ENCODE measurements around the gene C10orf90. TPM values are rescaled to one million over a fixed set of nuclear protein-coding genes. Genes with fewer than 3 reads are reported as not detected.

Gene C10orf90
- total RNA-seq, 1 experiment from 2014 or later = not detected

DNA sequence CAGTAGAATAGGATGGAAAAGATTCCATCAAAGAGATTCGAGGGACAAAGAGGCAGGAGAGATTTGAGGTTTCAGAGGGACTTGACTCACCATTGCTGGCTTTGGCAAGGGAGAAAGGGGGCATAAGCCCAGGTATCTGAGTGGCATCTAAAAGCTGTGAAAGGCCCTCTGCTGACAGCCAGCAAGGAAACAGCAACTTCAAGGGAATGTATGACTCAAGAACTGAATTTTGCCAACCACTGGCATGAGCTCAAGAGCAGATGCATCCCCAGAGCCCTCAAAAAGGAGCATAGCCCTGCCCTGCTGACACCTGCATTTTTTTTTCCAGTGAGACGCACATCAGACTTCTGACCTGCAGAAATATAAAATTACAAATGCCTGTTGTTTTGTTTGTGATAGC lies 262.7 kb downstream of the C10orf90 start:
- Histone ChIP-seq H2BK120ac (ENCODE audit: low read depth, low read length, poor library complexity, severe bottlenecking) (no peak overlapping the region), H2BK5ac (ENCODE audit: insufficient read length, low read length) (no peak overlapping the region)
- TF ChIP-seq, protein P1, sequence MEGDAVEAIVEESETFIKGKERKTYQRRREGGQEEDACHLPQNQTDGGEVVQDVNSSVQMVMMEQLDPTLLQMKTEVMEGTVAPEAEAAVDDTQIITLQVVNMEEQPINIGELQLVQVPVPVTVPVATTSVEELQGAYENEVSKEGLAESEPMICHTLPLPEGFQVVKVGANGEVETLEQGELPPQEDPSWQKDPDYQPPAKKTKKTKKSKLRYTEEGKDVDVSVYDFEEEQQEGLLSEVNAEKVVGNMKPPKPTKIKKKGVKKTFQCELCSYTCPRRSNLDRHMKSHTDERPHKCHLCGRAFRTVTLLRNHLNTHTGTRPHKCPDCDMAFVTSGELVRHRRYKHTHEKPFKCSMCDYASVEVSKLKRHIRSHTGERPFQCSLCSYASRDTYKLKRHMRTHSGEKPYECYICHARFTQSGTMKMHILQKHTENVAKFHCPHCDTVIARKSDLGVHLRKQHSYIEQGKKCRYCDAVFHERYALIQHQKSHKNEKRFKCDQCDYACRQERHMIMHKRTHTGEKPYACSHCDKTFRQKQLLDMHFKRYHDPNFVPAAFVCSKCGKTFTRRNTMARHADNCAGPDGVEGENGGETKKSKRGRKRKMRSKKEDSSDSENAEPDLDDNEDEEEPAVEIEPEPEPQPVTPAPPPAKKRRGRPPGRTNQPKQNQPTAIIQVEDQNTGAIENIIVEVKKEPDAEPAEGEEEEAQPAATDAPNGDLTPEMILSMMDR (conservative IDR thresholded peaks at IDR 0.05) = no peak

More for the DNA sequence above, 262.7 kb downstream of the C10orf90 start:
- H2BK20ac ChIP-seq (ENCODE audit: low read depth, low read length, poor library complexity, severe bottlenecking) = no peak overlapping the region
- no peak for DNase-seq
- H3K18ac ChIP-seq (ENCODE audit: insufficient read length, low read depth, low read length) = no peak overlapping the region
- no CpG with 5 or more reads among the region's 2 CpGs for WGBS (ENCODE audit: extremely low coverage, insufficient read length, low lambda C conversion rate)
- no peak overlapping the region for H3K4me3 Mint-ChIP-seq
- H3K9ac ChIP-seq (ENCODE audit: extremely low read depth, insufficient read length, low read length) = no peak overlapping the region
- H4K91ac ChIP-seq (ENCODE audit: insufficient read length, low read depth, low read length) = no peak overlapping the region
- H3K9me3 Mint-ChIP-seq = peaks cover 2 to 4% of the 10 kb centered on the region in 2 experiments; a peak in 2 of 5 replicates
- H4K20me1 ChIP-seq (ENCODE audit: control insufficient read depth, insufficient read depth, insufficient read length) = no peaks in the 10 kb centered on the region
- no peak overlapping the region for H3K4ac ChIP-seq (ENCODE audit: low read depth, low read length)
- H3K23ac ChIP-seq (ENCODE audit: insufficient read length, low read depth, low read length) = no peak overlapping the region
- H2BK15ac ChIP-seq (ENCODE audit: low read depth, low read length) = no peak overlapping the region
- H4K8ac ChIP-seq (replicated peaks; ENCODE audit: insufficient read length, low read depth, low read length) = no peak overlapping the region
- no peaks in the 10 kb centered on the region for H3K27me3 ChIP-seq (ENCODE audit: insufficient read depth, low read length)
- H3K36me3 Mint-ChIP-seq (ENCODE audit: insufficient read depth in 1 of 3, low read depth in 3 of 3) = no peaks in the 10 kb centered on the region; a peak in 2 of 7 replicates
- no peak overlapping the region for H3K4me2 ChIP-seq (ENCODE audit: insufficient read depth, insufficient read length, low read length)
- no peaks in the 10 kb centered on the region for H3K79me1 ChIP-seq (ENCODE audit: insufficient read depth, low read depth, low read length, poor library complexity, severe bottlenecking)
- no peaks in the 10 kb centered on the region for H3K27me3 Mint-ChIP-seq (ENCODE audit: low read depth)
- H2AK5ac ChIP-seq (ENCODE audit: insufficient read length, low read length) = no peak overlapping the region
- H3K23me2 ChIP-seq (ENCODE audit: insufficient read length, low read depth, low read length, poor library complexity, severe bottlenecking) = no peaks in the 10 kb centered on the region
- peaks cover 5% of the 10 kb centered on the region; the same call in 1 of the 2 replicates for H3K4me1 ChIP-seq (ENCODE audit: insufficient read depth, low read length)
- no peak overlapping the region for H3K27ac Mint-ChIP-seq
- no peak overlapping the region for H4K5ac ChIP-seq (ENCODE audit: insufficient read length, low read depth, low read length)
- H3K79me2 ChIP-seq (ENCODE audit: insufficient read depth, low read length) = no peaks in the 10 kb centered on the region
- no peak overlapping the region for H3K27ac ChIP-seq (ENCODE audit: insufficient read length, low read depth, low read length)
- no peak overlapping the region for H3K14ac ChIP-seq (ENCODE audit: insufficient read depth, low read length)
- H3K4me1 Mint-ChIP-seq = peaks cover 11 to 17% of the 10 kb centered on the region in 2 experiments
- H3T11ph ChIP-seq (ENCODE audit: low read length) = no peak overlapping the region
- H2AFZ ChIP-seq (ENCODE audit: low read length) = no peak overlapping the region
- H3K9me3 ChIP-seq (ENCODE audit: control insufficient read depth, low read depth, low read length) = no peaks in the 10 kb centered on the region
- no peak overlapping the region for H2BK12ac ChIP-seq (ENCODE audit: insufficient read length, low read depth, low read length)
- H3K56ac ChIP-seq (ENCODE audit: insufficient read length, low read depth, low read length) = no peak overlapping the region

Data from H9 (cell line).